Astrocyte of the cerebellum (primary cell): Measurements from ENCODE around the gene RAI1.

Experiments
- DNase-seq: peaks from one replicate; pipeline ENCODE4 v3.0.0-alpha.2; 2011; ENCODE audit warnings: low read depth
- H3K4me3 ChIP-seq: 2 replicates; pipeline ENCODE4 v1.5.1; 2011; ENCODE audit warnings: mild to moderate bottlenecking, low read depth, low read length, moderate library complexity
- in situ Hi-C: cut with HindIII; loops from 2 replicates; pipeline ENCODE4 v1.10.0; 2017; ENCODE audit warnings: low sequenced_read_pairs
- TF ChIP-seq, protein P1 (sequence below): IDR thresholded peaks from 2 replicates; pipeline ENCODE4 v1.5.1; 2012; ENCODE audit warnings: low read length, low read depth, moderate library complexity, mild to moderate bottlenecking; ENCODE audit errors: missing control alignments

RAI1 gene

DNA sequence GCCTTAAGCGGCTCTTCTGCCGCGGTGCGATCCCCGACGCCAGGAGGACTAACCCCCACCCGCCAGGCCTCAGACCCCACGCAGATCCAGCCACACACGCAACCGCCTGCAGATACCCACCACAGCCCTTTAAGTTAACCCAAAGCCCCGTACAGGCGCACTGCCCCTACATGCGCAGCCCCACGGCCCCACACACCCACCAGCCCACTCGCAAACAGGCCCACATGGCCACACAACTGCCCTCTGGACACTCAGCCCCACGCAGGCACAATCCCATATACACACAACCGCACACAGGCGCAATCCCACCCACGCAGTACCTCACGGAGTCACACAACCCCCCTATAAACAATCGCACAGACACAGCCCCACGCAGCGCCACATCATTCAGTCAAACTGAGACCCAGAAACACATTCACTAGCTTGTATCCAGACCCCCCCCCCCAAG is 41.7 kb downstream of the RAI1 start:
- peak overlapping the region; percentile 53 for H3K4me3 ChIP-seq
- in situ Hi-C loops: no loop called here
- TF ChIP-seq, protein P1, sequence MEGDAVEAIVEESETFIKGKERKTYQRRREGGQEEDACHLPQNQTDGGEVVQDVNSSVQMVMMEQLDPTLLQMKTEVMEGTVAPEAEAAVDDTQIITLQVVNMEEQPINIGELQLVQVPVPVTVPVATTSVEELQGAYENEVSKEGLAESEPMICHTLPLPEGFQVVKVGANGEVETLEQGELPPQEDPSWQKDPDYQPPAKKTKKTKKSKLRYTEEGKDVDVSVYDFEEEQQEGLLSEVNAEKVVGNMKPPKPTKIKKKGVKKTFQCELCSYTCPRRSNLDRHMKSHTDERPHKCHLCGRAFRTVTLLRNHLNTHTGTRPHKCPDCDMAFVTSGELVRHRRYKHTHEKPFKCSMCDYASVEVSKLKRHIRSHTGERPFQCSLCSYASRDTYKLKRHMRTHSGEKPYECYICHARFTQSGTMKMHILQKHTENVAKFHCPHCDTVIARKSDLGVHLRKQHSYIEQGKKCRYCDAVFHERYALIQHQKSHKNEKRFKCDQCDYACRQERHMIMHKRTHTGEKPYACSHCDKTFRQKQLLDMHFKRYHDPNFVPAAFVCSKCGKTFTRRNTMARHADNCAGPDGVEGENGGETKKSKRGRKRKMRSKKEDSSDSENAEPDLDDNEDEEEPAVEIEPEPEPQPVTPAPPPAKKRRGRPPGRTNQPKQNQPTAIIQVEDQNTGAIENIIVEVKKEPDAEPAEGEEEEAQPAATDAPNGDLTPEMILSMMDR: no peak
- no peak for DNase-seq

DNA sequence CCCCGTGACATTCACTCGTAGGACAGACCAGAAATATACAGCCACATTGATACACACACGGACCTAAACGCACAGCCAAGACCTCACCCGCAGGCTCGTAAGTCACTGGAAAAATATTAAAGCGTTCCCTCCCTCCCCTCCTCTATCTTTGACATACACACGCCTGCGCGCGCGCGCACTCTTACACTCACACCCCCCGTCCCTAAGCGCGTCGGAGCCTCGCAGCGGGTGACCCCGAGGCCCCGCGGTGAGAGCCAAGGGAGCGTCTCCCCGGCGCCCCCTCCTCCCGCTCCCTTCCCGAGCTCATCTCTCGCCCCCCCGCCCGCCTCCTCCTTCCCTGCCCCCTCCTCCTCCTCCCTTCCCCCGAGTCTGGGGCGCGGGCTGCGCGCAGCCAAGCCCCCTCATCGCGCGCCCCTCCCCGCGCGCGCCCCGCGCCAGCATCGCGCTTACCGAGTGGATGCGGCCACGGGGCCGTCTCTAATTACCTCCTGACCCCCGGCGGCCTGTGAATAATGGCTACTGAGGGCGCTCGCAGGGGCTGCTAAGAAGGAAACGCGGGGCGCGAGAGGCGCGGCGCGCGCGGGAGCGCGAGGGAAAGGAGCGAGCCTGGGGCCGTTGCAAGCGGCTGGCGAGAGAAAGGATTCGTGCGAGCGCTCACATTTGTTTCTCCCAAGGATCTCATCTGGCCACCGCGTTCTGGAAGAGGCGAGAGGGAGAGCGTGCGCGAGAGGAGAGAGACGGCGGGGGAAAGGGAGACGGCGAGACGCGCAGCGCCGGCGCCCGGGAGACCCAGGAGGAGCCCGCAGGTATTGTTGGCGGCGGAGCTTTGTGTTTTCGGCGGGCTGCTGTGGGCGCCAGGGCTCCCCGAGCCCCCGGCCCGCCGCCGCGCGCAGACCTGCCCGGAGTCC is 42.4 kb downstream of the RAI1 start:
- TF ChIP-seq, protein P1: no peak
- DNase-seq: peak; percentile 49
- in situ Hi-C loops: no loop called here
- H3K4me3 ChIP-seq: peak overlapping the region; percentile 53

DNA sequence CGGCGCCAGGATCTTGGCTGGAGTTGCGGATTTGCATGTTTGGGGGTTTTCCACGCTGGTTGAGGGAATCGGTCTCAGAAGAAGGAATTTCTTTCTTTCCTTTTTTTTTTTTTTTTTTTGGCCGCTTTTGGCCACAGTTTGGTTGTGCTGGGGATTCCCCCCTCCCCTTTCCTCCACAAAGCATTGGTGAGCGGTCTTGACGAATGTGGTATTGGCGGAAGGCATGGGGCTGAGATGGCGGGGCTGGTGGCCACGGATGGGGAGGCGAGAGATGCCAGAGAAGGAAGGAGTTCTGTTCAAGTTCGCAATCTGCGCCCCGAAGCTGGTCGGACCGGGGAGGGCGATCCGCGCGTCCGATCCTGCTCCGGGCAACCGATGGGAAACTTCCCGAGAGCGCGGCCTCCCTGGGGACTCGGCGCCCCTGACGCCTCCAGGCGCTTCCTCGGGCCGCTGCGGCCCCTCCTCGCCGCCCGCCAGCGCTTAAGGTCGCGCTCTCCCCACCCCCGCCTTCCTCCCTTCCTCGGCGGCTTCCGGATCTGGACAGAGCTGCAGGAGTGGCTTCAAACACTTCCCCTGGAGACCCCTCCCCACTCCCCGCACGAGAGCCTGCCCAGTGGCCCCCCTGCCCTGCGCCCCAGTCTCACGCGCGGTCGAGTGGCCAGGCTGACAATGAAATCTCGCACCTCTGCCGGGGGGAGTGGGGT is 43.2 kb downstream of the RAI1 start:
- in situ Hi-C loops: no loop called here
- DNase-seq: peak; percentile 52
- TF ChIP-seq, protein P1: no peak
- peak overlapping the region; percentile 53 for H3K4me3 ChIP-seq

DNA sequence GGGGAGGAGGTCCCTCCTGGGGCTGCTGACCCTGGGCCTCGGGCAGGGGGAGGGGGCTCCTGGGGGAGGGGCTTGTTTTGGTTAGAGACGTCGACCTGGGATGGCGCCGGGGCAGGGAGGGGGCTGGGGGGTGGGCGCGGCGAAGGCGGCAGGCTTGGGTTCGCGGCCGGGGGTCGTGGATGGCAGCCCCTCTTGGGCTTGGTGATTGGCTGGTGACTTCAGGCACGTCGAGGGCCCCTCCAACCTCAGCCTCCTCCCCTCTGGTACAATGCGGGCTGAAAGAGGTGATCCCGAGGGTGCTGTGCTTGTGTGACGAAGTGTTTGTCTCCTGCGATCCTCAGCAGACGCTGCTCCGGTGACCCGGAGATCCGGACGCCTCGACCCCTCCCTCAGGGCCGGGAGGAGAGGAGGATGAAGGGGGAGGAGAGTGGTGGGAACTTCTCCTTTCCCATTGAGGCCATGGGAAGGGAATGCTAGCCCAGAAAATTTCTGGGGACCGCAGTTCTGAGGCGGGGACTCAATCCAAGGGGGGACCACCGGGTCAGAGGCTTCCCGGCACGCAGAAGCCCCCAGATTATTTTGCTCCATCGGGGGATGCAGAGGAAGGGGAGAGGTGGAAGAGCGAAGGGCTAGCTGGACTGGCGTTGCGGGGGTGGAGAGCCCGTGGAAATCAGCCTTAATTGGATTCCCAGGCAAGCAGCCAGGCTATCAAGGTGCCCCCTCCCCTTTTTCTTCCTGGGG is 43.9 kb downstream of the RAI1 start:
- peak overlapping the region; percentile 53 for H3K4me3 ChIP-seq
- DNase-seq: no peak
- TF ChIP-seq, protein P1: no peak
- in situ Hi-C loops: no loop called here

DNA sequence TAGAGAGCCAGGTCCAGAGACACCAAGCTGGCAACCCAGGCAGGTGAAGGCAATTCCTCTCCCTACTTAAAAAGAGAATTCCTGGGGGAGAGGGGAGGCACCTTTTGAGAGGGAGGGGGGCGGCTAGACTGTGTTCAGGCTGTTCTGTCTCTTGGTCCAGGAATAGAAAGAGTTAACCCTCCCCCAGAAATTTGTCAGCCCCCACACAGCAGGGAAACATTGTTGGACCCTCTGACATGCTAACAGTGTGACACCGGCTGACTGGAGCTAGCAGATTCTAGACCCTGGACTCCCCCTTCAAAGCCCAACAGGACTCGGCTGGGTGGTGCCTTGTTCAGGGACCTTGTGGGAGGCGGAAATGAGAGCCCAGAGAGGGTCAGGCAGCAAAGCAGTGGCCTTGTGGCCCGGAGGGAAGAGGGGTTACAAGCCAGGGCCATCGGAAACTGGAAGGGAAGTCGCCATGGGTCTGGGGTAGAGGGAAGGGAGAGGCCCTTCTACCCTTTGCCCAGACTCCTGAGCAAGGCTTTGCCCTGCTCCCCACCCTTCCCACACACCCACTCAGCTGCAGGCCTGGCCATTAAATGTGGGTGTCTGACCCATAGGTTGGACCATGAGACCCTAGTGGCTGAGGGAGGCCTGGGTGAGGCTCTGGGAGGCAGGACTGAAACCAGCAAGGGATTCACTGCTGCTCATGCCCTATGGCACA is 44.6 kb downstream of the RAI1 start:
- no peak overlapping the region for H3K4me3 ChIP-seq
- in situ Hi-C loops: no loop called here
- TF ChIP-seq, protein P1: no peak
- DNase-seq: no peak
